Left lung (tissue), 10 donors: ENCODE data around the gene XXYLT1. TPM values are rescaled to one million over a fixed set of nuclear protein-coding genes. Genes with fewer than 3 reads are reported as not detected.

Source experiments
- ATAC-seq: fragments of 200-7000 bp; cut with Tn5 transposase; one replicate; pipeline ENCODE4 v1.9.1; 2020; ENCODE audit warnings: moderate library complexity
- DNase-seq, 4 donors: peaks; one replicate each; pipeline ENCODE4 v3.0.0-alpha.2; 2013 to 2020
- H3K27ac ChIP-seq, 2 donors: fragments of 200-600 bp; sonication (generic) in 1 of 2; one replicate each; pipeline versions ENCODE4 v1.5.0 to v1.8.0; 2020 to 2021
- H3K27me3 ChIP-seq, 2 donors: fragments of 200-600 bp; sonication (generic) in 1 of 2; one replicate each; pipeline versions ENCODE4 v1.5.0 to v1.8.0; 2020 to 2021
- H3K36me3 ChIP-seq, 2 donors: fragments of 200-600 bp; sonication (generic) in 1 of 2; one replicate each; pipeline versions ENCODE4 v1.5.0 to v1.8.0; 2020 to 2021
- H3K4me1 ChIP-seq, 2 donors: fragments of 200-600 bp; one replicate each; pipeline ENCODE4 v1.8.0; 2021
- H3K4me3 ChIP-seq, 2 donors: fragments of 200-600 bp; sonication (generic) in 1 of 2; one replicate each; pipeline versions ENCODE4 v1.5.0 to v1.8.0; 2020 to 2021; ENCODE audit warnings: mild to moderate bottlenecking in 1 of 2
- H3K9me3 ChIP-seq, 2 donors: fragments of 200-600 bp; sonication (generic) in 1 of 2; one replicate each; pipeline versions ENCODE4 v1.5.0 to v1.8.0; 2020 to 2021
- CTCF ChIP-seq, 2 donors: fragments of 200-600 bp; sonication (generic) in 1 of 2; IDR thresholded peaks; one replicate each; pipeline versions ENCODE4 v1.5.0 to v1.8.0; 2021; ENCODE audit warnings: antibody characterized with exemption in 2 of 2
- intact Hi-C, 2 donors: fragments of 100-400 bp; cut with DNase I; formaldehyde crosslinking; loops; one replicate each; pipeline versions ENCODE4 v1.11.2 to v1.14.2; 2022
- polyA plus RNA-seq, 6 donors: library from polyadenylated mRNA; unstranded; fragments of 120-200 nt; gene quantifications; one replicate each; pipeline ENCODE4 v1.2.1, GENCODE V29; 2013; ENCODE audit not compliant: insufficient read length in 6 of 6
- total RNA-seq, 2 donors: library from RNA; stranded (reverse); fragmentation: NEBNext Ultra II Directional; extraction: Animal tissue kit (Norgen Biotek cat#: 25700); gene quantifications; one replicate each; pipeline ENCODE4 v1.2.1, GENCODE V29; 2021
- donor health status: DM: no; HTN: yes; CAD: no.
- donor health status: DM: no; HTN: no; CAD: no.

The XXYLT1 gene
- total and polyA plus RNA-seq, 8 donors, result 11.3 to 31.1 (median 25.5) TPM

GRCh38 chr3:195120267-195120601 lies 150.7 kb downstream of the XXYLT1 start:
- DNase-seq (no peak), ATAC-seq (no peak)
- H3K27me3 ChIP-seq, result no peaks in the 10 kb centered on the region
- intact Hi-C loops, result no loop called here
- no peaks in the 10 kb centered on the region for H3K4me1 ChIP-seq
- no peaks in the 10 kb centered on the region for H3K9me3 ChIP-seq
- TF ChIP-seq CTCF (IDR thresholded peaks at IDR 0.05), result no peak
- H3K36me3 ChIP-seq, result no peaks in the 10 kb centered on the region
- no peak overlapping the region for H3K4me3 ChIP-seq
- H3K27ac ChIP-seq, result no peak overlapping the region

- H3K36me3 ChIP-seq, result no peaks in the 10 kb centered on the region
- no peak for ATAC-seq
- DNase-seq, result no peak
- H3K27ac ChIP-seq, result no peak overlapping the region
- intact Hi-C loops, result no loop called here
- TF ChIP-seq CTCF (IDR thresholded peaks at IDR 0.05), result no peak
- no peaks in the 10 kb centered on the region for H3K4me1 ChIP-seq
- H3K4me3 ChIP-seq, result no peak overlapping the region
- no peaks in the 10 kb centered on the region for H3K27me3 ChIP-seq
- H3K9me3 ChIP-seq, result no peaks in the 10 kb centered on the region
Observed at GRCh38 chr3:195119461-195120266, 151.3 kb downstream of the XXYLT1 start.

- Histone ChIP-seq H3K27ac (no peak overlapping the region), H3K36me3 (no peaks in the 10 kb centered on the region), H3K4me3 (no peak overlapping the region), H3K27me3 (no peaks in the 10 kb centered on the region), H3K4me1 (no peaks in the 10 kb centered on the region), H3K9me3 (no peaks in the 10 kb centered on the region)
- intact Hi-C loops, result no loop called here
- ATAC-seq (no peak), DNase-seq (no peak)
- TF ChIP-seq CTCF (IDR thresholded peaks at IDR 0.05), result no peak
Observed at GRCh38 chr3:195118671-195119070, 152.3 kb downstream of the XXYLT1 start.

GRCh38 chr3:195117978-195118581 lies 152.9 kb downstream of the XXYLT1 start:
- Histone ChIP-seq H3K27me3 (no peaks in the 10 kb centered on the region), H3K27ac (no peak overlapping the region), H3K9me3 (no peaks in the 10 kb centered on the region), H3K36me3 (no peaks in the 10 kb centered on the region), H3K4me1 (no peaks in the 10 kb centered on the region), H3K4me3 (no peak overlapping the region)
- DNase-seq (no peak), ATAC-seq (no peak)
- intact Hi-C loops, result no loop called here
- TF ChIP-seq CTCF (IDR thresholded peaks at IDR 0.05), result no peak

- Histone ChIP-seq H3K27ac (no peak overlapping the region), H3K4me3 (no peak overlapping the region), H3K27me3 (no peaks in the 10 kb centered on the region), H3K4me1 (no peaks in the 10 kb centered on the region), H3K36me3 (no peaks in the 10 kb centered on the region), H3K9me3 (no peaks in the 10 kb centered on the region)
- intact Hi-C loops, result no loop called here
- no peak for ATAC-seq
- TF ChIP-seq CTCF (IDR thresholded peaks at IDR 0.05), result no peak
- DNase-seq, result no peak
Observed at GRCh38 chr3:195116407-195117185, 154.4 kb downstream of the XXYLT1 start.
